Dermis blood vessel endothelial cell (primary cell): ENCODE results near the gene PRRG4. TPM values are rescaled to one million over a fixed set of nuclear protein-coding genes. Genes with fewer than 3 reads are reported as not detected.
"Not testable (repeated sequence)": the region's sequence is repeated elsewhere in the genome, so short reads cannot be mapped to it uniquely, and the experiment has no call there.

ENCODE experiments used
- DNase-seq: peaks from one replicate; pipeline ENCODE4 v3.0.0; 2010
- total RNA-seq: library from RNA; depleted of rRNA; stranded (reverse); fragments of >200 nt; gene quantifications from 2 replicates; pipeline ENCODE4 v1.2.3, GENCODE V29; 2014

PRRG4 gene
- total RNA-seq, 1 donor from 2014 or later, result 1.2 TPM

- DNase-seq, result no peak
These were observed 1.5 kb downstream of the PRRG4 start for GRCh38 chr11:32831221-32831620.

- DNase-seq, result no peak
These were observed 4.2 kb downstream of the PRRG4 start for GRCh38 chr11:32833921-32834320.

GRCh38 chr11:32836946-32837345 lies 7.2 kb downstream of the PRRG4 start:
- no peak for DNase-seq

- DNase-seq, result no peak
These were observed 9.0 kb downstream of the PRRG4 start for GRCh38 chr11:32838505-32839274.

- DNase-seq, result no peak
These were observed 9.6 kb downstream of the PRRG4 start for GRCh38 chr11:32839308-32839707.

GRCh38 chr11:32840587-32840986 lies 10.9 kb downstream of the PRRG4 start:
- DNase-seq, result no peak

GRCh38 chr11:32843544-32843943 lies 13.8 kb downstream of the PRRG4 start:
- DNase-seq, result no peak

GRCh38 chr11:32847511-32847910 lies 17.8 kb downstream of the PRRG4 start:
- DNase-seq, result no peak

GRCh38 chr11:32849761-32850160 lies 20.0 kb downstream of the PRRG4 start:
- no peak for DNase-seq

- DNase-seq, result no peak
These were observed 21.5 kb downstream of the PRRG4 start for GRCh38 chr11:32851251-32851650.

- DNase-seq, result no peak
These were observed 22.5 kb downstream of the PRRG4 start for GRCh38 chr11:32852207-32852606.

- DNase-seq, result no peak
These were observed 25.9 kb downstream of the PRRG4 start for GRCh38 chr11:32855601-32856000.

- no peak for DNase-seq
These were observed 29.0 kb downstream of the PRRG4 start for GRCh38 chr11:32858731-32859130.

GRCh38 chr11:32861850-32862577 lies 32.3 kb downstream of the PRRG4 start:
- no peak for DNase-seq

- DNase-seq, result no peak
These were observed 34.8 kb downstream of the PRRG4 start for GRCh38 chr11:32864555-32864954.

GRCh38 chr11:32868752-32869151 lies 39.0 kb downstream of the PRRG4 start:
- not testable (repeated sequence) for DNase-seq

- DNase-seq, result peak; percentile 18
These were observed 40.9 kb downstream of the PRRG4 start for GRCh38 chr11:32870676-32871075.

- DNase-seq, result no peak
These were observed 44.4 kb downstream of the PRRG4 start for GRCh38 chr11:32874132-32874531.

- no peak for DNase-seq
These were observed 51.6 kb downstream of the PRRG4 start for GRCh38 chr11:32881286-32881685.

- no peak for DNase-seq
These were observed 53.7 kb downstream of the PRRG4 start for GRCh38 chr11:32883421-32883820.

GRCh38 chr11:32884023-32884422 lies 54.3 kb downstream of the PRRG4 start:
- DNase-seq, result no peak

GRCh38 chr11:32884770-32885384 lies 55.1 kb downstream of the PRRG4 start:
- peak; percentile 48 for DNase-seq

GRCh38 chr11:32885556-32885955 lies 55.8 kb downstream of the PRRG4 start:
- DNase-seq, result no peak

GRCh38 chr11:32886180-32886579 lies 56.5 kb downstream of the PRRG4 start:
- no peak for DNase-seq
